ENCODE measurements around the gene XRCC1.
A peak's percentile ranks its signal among the peaks of the same experiment; 100 is the strongest.
"Not testable (repeated sequence)": the region's sequence is repeated elsewhere in the genome, so short reads cannot be mapped to it uniquely, and the experiment has no call there.

The XRCC1 gene

DNA sequence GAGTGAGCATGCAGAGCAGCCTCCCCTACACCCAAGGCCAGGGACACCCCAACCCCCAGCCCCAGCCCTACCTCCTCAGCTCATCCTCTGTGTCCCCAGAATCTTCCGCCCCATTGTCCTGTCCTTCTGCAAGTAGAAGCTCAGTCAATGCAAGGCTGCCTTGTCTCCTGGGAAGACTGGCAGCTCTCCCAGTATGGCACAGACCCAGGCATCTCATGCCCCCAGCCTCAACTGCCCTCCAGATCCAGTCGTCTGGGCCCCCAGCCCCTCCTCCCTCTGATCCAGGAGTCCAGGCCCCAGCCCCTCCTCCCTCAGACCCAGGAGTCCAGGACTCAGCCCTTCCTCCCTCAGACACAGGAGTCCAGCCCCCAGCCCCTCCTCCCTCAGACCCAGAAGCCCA, 29.3 kb downstream of the XRCC1 start:
- DNase-seq (ENCODE audit: low read depth): no peak

DNA sequence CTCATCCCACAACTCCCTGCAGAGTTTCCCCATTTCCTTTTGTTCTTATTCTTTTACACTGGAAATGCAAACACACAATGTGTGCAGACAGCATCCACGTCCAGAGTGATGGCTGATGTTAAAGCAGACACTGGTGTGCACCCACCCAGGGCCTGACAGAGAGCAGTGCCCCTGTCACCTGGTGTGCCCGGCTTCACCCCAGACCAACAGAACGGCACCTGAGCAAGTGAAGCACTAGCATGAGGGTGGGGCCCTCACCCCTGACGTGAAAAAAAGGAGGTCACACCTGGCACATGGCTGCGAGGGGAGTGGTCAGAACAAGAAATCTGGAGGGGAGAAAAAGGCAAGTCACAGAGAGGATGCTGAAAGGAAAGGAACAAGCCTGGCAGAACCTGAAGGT, 30.1 kb downstream of the XRCC1 start:
- no peak for DNase-seq (ENCODE audit: low read depth)

DNA sequence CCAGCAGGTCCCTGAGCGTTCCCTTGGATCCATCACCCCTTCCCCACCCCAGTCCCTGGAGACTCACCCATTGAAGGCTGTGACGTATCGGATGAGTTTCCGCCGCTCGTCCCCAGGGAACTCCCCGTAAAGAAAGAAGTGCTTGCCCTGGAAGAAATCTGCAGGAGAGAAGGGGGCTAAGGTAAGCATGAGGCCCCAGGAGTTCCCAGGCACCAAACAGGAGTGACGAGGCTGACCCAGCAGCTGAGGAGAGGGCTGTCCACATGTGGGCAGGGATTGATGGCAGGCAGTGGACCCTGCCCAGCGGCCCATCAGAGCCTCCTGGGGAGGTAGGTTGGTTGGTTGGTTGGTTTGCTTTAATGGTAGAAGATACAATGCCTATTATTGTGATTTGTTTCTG, 31.2 kb downstream of the XRCC1 start:
- no peak for DNase-seq (ENCODE audit: low read depth)

DNA sequence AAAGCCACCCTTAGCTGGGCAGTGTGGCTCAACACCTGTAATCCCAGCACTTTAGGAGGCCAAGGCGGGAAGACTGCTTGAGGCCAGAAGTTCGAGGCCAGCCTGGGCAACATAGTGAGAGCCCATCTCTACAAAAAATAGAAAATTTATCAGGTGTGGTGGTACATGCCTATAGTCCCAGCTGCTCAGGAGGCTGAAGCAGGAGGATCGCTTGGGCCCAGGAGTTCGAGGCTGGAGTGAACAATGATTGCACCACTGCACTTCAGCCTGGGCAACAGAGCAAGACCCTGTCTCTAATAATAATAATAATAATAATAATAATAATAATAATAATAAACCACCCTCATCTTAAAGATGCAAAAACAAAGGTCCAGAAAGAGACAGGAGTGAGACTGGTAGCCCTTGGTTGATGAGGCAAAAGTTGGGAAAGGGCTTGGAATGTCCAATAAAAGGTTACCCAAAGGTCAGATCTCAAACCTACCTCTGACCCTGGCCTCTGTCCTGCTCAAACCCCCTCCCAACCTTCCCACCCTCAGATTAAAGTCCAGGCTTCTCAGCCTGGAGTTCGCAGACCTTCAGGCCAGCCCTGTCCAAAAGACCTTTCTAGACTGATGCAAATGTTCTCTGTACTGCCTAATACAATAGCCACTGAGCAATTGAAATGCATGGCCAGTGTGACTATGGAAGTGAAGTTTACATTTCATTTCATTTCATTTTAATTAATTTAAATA, 33.2 kb downstream of the XRCC1 start:
- no peak for DNase-seq (ENCODE audit: low read depth)

DNA sequence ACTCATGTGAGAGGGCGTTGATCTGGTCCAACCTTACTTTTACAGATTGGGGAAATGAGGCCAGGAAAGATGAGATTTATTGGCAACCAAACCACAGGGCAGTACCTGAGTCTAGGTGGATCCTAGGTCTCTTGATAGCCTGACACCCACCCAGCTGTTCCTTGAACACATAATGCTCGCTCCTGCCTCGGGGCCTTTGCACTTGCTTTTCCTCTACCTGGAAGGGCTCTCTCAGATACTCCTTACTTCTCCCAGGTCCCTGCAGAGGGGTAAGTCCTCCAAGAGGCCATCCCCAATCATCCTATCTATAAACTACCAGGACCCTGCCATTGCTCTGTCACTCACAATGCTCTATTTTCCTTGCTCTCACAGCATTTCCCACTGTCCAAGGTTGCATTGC, 34.9 kb downstream of the XRCC1 start:
- no peak for DNase-seq (ENCODE audit: low read depth)

DNA sequence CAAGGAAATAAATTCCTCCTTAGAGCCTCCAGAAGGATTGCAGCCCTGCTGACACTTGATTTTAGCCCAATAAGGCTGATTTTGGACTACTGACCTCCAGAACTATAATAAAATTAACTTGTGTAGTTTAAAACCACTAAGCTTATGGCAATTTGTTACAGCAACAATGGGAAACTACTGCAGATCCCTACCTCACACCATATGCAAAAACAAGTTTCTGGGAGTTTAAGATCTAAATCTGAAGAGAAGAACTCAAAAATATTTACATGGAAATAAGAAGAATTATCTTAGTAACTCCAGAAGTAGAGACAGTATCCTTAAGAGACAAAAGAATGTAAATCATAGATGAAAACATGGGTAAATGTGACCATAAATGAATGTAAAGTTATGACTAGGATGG, 36.4 kb downstream of the XRCC1 start:
- DNase-seq (ENCODE audit: low read depth): no peak

DNA sequence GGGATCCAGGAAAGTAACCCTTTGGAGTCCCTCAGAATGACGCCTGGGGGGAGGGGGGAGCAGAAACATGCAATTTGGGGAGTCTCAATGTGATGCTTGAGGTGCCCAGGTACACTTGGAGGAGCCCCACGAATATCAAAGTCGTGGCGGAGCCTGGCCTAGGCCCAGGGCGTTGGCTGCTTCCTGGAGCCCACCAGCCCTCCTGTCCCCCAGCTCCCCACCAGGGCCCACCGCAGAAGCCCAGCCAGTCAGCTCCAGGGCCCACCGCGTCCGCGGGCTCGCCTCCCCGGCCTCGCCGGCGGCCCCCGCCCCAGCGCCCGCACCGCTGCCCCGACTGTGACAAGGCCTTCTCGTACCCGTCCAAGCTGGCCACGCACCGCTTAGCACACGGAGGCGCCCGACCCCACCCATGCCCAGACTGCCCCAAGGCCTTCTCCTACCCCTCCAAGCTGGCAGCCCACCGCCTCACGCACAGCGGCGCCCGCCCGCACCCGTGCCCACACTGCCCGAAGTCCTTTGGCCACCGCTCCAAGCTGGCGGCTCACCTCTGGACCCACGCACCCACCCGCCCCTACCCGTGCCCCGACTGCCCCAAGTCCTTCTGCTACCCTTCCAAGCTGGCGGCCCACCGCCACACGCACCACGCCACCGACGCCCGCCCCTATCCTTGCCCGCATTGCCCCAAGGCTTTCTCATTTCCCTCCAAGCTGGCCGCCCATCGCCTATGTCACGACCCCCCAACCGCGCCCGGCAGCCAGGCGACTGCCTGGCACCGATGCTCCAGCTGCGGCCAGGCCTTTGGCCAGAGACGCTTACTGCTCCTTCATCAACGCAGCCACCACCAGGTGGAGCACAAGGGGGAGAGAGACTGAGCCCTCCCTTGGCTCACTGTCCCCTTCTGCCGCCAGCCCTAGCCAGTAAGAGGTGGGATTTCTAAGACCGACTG, 40.2 kb downstream of the XRCC1 start:
- no peak for DNase-seq (ENCODE audit: low read depth)

DNA sequence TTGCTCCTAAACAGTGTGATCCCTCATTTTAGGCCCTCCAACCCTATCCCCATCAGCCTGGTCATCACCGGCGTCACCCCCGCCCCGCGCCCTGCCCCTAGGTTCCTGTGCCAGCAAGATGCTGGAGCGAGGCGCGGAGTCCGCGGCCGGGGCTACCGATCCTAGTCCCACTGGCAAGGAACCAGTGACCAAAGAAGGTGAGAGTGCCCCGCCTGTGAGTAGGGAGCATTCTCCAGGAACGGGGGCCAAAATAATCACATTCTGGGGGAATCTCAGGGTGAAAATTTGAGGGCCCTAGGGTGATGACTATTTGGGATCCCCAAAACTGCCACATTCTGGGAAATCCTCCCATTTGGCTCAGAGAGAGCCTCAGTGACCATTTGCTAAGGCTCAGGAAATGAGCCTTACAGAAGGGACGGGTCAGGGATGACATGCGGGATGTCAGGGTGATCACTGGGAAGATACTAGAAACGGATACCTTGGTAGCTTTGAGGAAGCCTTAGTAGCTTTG, 41.0 kb downstream of the XRCC1 start:
- no peak for DNase-seq (ENCODE audit: low read depth)

DNA sequence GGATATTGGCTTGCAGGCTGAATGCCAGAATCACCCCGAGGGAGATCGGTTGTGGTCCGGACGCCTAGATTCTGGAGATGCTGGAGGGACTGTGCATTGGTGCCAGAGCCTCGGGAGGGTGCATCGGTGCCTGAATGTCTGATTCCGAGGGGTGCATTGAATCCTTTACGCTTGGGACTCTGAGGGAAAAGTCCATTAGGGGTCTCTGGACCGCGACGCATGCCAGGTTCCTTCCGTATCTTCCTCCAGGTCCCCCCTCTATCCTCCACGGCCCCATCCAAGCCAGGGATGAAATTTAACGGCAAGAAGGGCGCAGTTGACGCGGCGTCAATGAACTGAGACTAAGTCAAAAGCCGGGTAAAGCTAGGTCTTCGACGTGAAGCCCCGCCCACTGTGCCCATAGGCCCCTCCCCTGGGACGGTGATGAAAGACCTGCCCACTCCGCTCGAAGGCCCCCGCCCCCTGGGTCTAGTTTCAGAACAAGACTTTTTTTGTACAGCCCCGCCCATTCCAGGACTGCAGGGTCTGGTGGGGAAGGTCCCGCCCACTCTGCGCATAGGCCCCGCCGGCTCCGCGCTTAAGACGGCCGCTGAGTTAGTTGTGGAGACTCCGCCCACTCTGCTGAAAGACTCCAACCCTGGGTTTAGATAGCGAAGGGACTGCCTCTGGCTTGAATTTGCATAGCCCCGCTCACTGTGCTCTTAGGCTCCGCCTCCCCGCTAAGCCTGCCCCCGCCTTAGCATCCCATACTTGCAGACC, 41.6 kb downstream of the XRCC1 start:
- peak; percentile 99 for DNase-seq (ENCODE audit: low read depth)

DNA sequence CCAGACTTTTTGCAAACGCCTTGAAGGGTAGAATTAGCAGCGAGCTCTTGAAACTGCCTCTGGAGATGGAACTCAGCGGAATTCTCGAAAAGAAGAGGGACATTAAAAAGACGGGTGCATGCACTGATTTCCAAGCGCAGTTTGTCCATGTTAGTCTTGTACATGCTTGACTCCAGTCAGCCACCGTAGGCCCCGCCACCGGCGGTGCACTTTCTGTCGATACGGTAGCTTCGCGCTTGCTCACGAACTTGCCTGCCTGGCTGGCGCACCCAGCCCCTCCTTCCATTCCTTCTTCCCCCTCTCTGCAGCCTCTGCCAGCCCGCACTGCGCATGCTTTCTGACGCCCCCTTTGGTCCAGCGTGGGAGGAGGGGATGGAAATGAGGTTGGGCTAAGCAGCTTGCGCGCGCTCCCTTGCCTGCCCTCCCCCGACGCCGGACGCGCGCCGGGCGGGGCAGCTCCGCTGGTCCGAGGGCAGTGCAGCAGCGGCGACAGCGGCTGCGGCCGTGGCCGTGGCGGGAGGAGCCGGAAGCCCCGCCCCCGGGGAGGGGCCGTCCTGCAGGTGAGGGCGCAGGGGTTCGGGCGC, 42.3 kb downstream of the XRCC1 start, which contains the start of gene ZNF575:
Gene ZNF575, plus strand, starts transcription at position 227 of the 584 bp plus-strand sequence. CDS start 1,235 bp downstream, outside the sequence.
- DNase-seq (ENCODE audit: low read depth): peak; percentile 86

DNA sequence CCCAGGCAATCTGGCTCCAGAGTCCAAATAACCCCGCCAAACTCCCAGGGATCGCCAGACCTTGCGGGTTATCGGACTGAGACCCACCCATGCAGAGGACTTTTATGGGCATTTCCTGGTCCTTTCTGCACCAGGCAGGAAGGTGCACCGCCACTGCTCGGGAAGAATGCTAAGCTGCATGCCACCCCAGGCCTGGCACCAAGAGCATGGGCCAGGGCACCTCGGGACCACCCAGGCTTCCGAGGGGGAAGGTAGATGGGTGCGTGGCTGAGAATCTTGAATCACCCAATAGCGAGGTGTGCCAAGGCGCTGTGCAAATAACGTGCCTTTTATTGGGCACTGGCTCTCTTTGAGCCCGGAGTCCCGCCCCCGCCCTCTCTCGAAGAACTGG, 42.8 kb downstream of the XRCC1 start:
- no peak for DNase-seq (ENCODE audit: low read depth)

DNA sequence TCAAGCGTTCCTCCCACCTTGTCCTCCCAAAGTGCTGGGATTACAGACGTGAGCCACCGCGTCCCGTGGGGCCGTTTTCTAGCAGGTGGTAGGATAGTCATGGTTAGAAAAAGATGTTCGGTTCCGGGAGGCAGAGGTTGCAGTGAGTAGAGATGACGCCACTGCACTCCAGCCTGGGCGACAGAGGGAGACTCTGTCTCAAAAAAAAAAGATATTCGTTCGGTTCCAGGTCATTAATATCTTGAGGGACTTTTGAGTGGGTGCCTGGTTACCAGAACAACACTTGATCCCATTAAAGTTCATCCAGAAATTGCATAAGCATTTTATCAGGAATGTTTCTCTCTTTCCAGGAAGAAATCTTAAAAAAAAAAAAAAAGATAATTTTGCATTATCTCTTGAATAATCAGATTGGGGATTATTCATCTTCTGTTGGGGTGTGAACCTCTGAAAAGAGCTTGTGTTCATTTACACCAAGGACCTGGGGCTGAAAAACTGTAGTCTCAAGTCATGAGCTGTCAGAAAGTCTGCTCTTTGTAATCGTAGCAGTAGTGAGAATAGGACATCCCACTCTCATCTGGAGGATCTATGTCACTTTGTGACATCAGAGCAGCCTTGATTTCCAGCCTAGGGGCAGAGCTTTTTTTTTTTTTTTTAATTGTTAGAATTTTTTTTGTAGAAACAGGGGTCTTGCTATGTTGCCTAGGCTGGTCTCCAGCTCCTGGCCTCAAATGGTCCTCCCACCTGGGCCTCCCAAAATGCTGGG, 47.3 kb downstream of the XRCC1 start:
- no peak for DNase-seq (ENCODE audit: low read depth)

DNA sequence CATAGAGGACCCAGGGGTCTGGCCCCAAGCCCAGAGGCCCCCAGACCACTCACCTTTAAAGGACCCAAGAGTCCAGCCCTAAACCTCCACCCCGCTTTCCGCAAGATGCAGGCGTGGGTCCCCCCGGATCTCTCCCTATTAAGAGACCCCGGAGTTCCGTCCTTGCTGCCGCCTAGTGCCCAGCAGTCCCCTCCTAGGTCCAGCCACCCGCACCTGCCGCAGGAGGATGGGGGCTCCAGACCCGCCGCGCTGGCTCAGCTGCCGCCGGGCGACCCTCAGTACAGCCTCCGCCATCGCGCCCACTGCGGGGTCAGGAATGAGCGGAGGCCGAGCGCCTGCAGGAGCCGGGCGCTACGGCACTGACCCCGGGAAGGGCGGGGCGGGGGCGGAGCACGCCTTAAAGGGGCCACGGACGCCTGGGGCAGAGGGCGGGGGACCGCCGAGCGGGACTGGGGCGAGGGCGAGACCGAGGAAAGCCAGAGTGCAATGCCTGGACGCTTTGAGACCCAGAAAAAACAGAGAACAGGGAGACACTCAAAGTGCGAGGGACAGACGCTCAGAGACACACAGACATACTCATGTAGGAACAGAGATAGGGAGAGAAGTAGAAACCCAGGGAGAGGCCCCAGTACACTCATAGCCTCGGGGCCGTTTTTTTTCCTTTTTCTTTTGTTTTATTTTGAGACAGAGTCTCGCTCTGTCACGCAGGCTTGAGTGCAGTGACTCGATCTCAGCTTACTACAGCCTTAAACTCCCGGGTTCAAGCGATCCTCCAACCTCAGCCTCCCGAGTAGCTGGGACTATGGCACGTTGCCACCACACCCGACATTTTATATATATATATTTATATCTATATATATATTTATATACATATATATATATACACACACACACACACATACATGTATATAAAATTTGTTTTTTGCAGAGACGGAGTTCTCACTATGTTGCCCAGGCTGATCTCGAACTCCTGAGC, 48.2 kb downstream of the XRCC1 start, which contains the start of gene ETHE1:
Gene ETHE1, minus strand, starts transcription at position 318 of the 976 bp plus-strand sequence. Its CDS starts 24 bp downstream, at position 294.
- no peak for DNase-seq (ENCODE audit: low read depth)

DNA sequence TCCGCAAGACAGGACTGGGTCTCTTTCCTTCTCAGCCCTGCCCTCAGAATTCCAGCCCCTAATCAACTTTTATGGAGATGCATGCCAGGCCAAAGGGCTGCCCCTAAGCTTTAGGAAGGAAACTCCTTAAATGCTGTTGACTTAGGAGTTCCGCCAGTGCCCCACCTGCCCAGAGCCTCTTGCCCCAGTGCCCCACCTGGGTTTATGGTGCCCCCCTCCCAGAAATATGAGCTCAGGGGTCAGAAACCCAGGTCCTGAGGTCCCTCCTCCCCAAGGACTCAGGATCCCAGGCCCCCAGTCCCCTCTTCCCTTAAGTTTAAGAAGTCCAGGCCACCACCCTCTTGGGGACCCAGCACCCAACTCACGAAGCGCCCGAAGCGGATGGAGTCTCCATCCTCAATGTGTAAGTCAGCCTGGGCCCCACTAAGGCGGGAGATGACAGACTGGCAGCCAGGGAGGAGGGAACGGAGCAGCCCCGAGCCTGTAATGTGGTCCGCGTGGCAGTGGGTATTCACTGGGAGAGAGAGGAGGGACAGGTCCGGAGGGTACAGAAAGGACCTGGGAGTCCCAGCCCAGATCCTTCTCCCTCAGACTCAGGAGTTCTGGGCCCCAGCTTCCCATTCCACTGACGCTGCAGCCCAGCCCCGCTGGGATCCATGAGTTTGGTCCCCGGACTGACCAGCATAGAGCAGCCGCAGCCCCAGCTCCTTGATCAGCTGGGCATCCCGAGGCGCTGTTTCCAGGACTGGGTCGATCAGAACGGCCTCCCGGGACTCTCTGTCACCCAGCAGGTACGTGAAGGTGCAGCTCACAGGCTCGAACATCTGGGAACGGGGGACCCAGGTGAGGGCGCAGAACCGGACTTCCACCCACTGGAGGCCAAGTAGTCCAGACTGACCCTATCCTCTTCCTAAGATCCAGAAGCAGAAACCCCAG, 49.2 kb downstream of the XRCC1 start:
- DNase-seq (ENCODE audit: low read depth): no peak

DNA sequence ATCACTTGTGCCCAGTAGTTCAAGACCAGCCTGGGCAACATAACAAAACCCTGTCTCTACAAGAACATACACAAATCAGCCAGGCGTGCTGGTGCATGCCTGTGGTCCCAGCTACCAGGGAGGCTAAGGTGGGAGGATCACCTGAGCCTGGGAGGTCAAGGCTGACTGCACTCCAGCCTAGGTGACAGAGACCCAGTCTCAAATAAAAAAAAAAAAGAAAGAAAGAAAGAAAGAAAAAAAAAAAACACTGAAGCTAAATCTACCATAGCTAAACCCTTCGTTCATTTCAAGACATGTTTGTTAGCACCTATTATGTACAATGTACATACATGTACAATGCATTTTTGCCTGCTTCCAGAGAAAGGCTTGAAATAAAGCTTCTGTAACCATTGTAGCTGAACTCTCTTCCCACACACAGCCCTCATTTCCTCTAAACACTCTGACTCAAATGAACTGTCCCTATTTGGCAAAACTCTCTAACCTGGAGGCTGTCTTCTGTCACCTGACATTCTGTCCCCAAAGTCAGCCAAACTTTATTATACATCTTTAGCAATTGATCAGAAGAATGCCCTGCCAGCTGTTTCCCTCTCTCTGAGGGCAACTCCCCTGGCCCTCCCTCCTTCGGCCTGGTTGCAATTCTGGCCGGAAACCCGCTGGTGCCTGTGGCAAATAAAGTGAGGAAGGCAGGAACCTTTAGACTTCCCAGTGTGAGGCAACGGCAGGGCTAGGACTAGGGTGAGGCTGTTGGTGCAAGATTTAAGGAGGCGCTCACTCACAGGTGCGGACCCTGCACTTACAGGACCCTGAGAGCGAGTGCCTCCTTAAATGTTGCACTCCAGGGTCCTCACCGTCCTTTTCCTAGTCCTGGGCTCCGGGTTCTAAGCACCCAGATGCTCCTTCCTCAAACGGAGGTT, 50.1 kb downstream of the XRCC1 start:
- no peak for DNase-seq (ENCODE audit: low read depth)

DNA sequence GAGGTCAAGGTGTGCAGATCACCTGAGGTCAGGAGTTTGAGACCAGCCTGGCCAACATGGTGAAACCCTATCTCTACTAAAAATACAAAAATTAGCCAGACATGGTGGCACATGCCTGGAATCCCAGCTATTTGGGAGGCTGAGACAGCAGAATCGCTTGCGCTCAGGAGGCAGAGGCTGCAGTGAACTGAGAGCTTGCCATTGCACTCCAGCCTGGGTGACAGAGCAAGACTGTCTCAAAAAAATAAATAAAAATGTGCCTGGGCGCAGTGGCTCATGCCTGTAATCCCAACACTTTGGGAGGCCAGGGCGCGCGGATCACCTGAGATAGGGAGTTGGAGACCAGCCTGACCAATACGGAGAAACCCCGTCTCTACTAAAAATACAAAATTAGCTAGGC, 51.6 kb downstream of the XRCC1 start:
- DNase-seq (ENCODE audit: low read depth): not testable (repeated sequence)

DNA sequence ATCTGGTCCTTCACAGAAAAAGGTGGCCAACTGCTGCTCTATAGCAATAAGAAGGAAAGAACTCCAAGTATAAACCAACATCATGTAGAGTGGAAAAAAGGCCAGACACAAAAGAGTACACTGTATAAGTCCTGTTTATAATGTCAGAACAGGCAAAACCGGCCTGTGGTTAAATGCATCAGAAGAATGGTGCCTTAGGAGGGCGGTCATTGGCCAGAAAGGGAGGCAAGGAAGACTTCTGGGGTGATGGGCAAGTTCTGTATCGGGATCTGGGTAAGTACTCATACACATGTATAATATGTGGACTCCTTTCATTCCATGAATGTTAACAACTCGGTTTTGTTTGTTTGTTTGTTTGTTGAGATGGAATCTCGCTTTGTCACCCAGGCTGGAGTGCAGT, 52.4 kb downstream of the XRCC1 start:
- no peak for DNase-seq (ENCODE audit: low read depth)
